HEK293T (cell line): ENCODE data around the gene RAD51C.

Experiments
- CTCF ChIA-PET: fragments of 350-600 bp; formaldehyde crosslinking; extraction: SDS; loops from one replicate; lab custom pipeline; 2021; ENCODE audit warnings: antibody characterized with exemption, inconsistent platforms; lab: Yijun Ruan, JAX
- POLR2A ChIA-PET: fragments of 350-600 bp; formaldehyde crosslinking; extraction: SDS; loops from one replicate; lab custom pipeline; 2020; ENCODE audit warnings: antibody characterized with exemption, inconsistent platforms; lab: Yijun Ruan, JAX
- DNase-seq: peaks from one replicate; pipeline ENCODE4 v3.0.0; 2012; ENCODE audit warnings: mixed read lengths; ENCODE audit errors: extremely low spot score
- ARNT ChIP-seq: fragments of 450-650 bp; IDR thresholded peaks from 2 replicates; pipeline ENCODE4 v1.6.1; 2017; ENCODE audit warnings: mild to moderate bottlenecking
- BHLHE40 ChIP-seq: fragments of 450-650 bp; IDR thresholded peaks from 2 replicates; pipeline ENCODE4 v1.6.1; 2016; ENCODE audit warnings: mild to moderate bottlenecking, moderate library complexity, borderline replicate concordance
- CTBP1 ChIP-seq: fragments of 450-650 bp; IDR thresholded peaks from 2 replicates; pipeline ENCODE4 v1.6.1; 2016; ENCODE audit warnings: borderline replicate concordance
- ELF4 ChIP-seq: fragments of 450-650 bp; IDR thresholded peaks from 2 replicates; pipeline ENCODE4 v1.6.1; 2017; ENCODE audit warnings: antibody characterized with exemption
- FOXA1 ChIP-seq: fragments of 450-650 bp; IDR thresholded peaks from 2 replicates; pipeline ENCODE4 v1.6.1; 2016; ENCODE audit warnings: mild to moderate bottlenecking
- FOXK2 ChIP-seq: fragments of 450-650 bp; IDR thresholded peaks from 2 replicates; pipeline ENCODE4 v1.6.1; 2016; ENCODE audit warnings: mild to moderate bottlenecking
- FOXM1 ChIP-seq: fragments of 450-650 bp; IDR thresholded peaks from 2 replicates; pipeline ENCODE4 v1.6.1; 2017; ENCODE audit warnings: mild to moderate bottlenecking, borderline replicate concordance
- HDGF ChIP-seq: fragments of 450-650 bp; IDR thresholded peaks from 2 replicates; pipeline ENCODE4 v1.6.1; 2017; ENCODE audit warnings: antibody characterized with exemption, borderline replicate concordance
- L3MBTL2 ChIP-seq: fragments of 450-650 bp; conservative IDR thresholded peaks from 2 replicates; pipeline ENCODE4 v1.6.1; 2016; ENCODE audit warnings: mild to moderate bottlenecking
- LEF1 ChIP-seq: fragments of 450-650 bp; IDR thresholded peaks from 2 replicates; pipeline ENCODE4 v1.6.1; 2017; ENCODE audit warnings: mild to moderate bottlenecking, borderline replicate concordance
- NFRKB ChIP-seq: fragments of 450-650 bp; IDR thresholded peaks from 2 replicates; pipeline ENCODE4 v1.6.1; 2016; ENCODE audit warnings: mild to moderate bottlenecking, moderate library complexity
- SP1 ChIP-seq: fragments of 450-650 bp; IDR thresholded peaks from 2 replicates; pipeline ENCODE4 v1.6.1; 2017
- SUZ12 ChIP-seq: fragments of 450-650 bp; IDR thresholded peaks from 2 replicates; pipeline ENCODE4 v1.6.1; 2016; ENCODE audit warnings: mild to moderate bottlenecking
- TARDBP ChIP-seq: fragments of 450-650 bp; IDR thresholded peaks from 2 replicates; pipeline ENCODE4 v1.6.1; 2016
- ZNF384 ChIP-seq: fragments of 450-650 bp; IDR thresholded peaks from 2 replicates; pipeline ENCODE4 v1.6.1; 2016
- TF ChIP-seq, protein P1 (sequence below): fragments of 450-650 bp; IDR thresholded peaks from 2 replicates; pipeline ENCODE4 v1.6.1; 2016

Gene RAD51C

GRCh38 chr17:58660621-58661020 is 31.8 kb upstream of the RAD51C start:
- CTCF ChIA-PET = interaction anchor here (0.5 kb wide), 1 partner anchor 29 kb away, joined by 4 read pairs; no protein-coding TSS in a partner anchor
- TF ChIP-seq FOXM1 = no peak
- no peak for TF ChIP-seq NFRKB
- no peak for TF ChIP-seq BHLHE40
- TF ChIP-seq, protein P1, sequence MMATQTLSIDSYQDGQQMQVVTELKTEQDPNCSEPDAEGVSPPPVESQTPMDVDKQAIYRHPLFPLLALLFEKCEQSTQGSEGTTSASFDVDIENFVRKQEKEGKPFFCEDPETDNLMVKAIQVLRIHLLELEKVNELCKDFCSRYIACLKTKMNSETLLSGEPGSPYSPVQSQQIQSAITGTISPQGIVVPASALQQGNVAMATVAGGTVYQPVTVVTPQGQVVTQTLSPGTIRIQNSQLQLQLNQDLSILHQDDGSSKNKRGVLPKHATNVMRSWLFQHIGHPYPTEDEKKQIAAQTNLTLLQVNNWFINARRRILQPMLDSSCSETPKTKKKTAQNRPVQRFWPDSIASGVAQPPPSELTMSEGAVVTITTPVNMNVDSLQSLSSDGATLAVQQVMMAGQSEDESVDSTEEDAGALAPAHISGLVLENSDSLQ = no peak
- no peak for TF ChIP-seq SUZ12
- no peak for TF ChIP-seq L3MBTL2
- TF ChIP-seq FOXK2 = no peak
- TF ChIP-seq ARNT = no peak
- TF ChIP-seq ZNF384 = no peak
- TF ChIP-seq CTBP1 = no peak
- TF ChIP-seq HDGF = no peak
- no peak for TF ChIP-seq SP1
- no peak for TF ChIP-seq FOXA1
- TF ChIP-seq LEF1 = no peak
- TF ChIP-seq ELF4 = no peak
- no peak for TF ChIP-seq TARDBP
- DNase-seq = no peak
- POLR2A ChIA-PET = interaction anchor here (0.7 to 5.4 kb wide), 5 partner anchors 9 to 32 kb away, joined by 3 to 94 read pairs (median 17); partner anchors contain the start of genes RAD51C and TEX14

DNA sequence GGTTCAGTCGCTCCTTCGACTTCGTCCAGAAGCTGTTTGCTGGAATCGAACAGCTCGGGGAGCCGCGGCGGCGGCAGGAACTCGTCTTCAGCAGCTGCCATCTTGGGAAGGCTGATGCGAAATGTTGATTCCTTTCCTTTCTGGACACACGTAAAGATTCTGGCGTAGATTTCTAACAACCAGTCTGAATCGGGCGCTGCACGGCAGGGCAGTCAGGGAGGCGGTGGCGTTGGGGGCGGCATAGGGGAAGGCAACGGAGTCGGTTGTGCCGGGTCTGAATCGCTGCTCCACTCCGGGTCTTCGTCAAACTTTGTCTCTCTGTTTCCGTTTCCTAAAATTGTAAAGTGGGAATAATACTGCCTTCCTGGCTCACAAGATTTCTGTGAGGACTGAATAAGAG is 30.9 kb upstream of the RAD51C start:
- DNase-seq = no peak
- TF ChIP-seq, protein P1 = no peak
- TF ChIP-seq HDGF (no peak), FOXK2 (no peak), SUZ12 (no peak), BHLHE40 (no peak), SP1 (no peak), FOXA1 (no peak), ARNT (no peak), FOXM1 (no peak)
- CTCF ChIA-PET = interaction anchor here (0.6 kb wide), 1 partner anchor 142 kb away, joined by 4 read pairs; no protein-coding TSS in a partner anchor
- POLR2A ChIA-PET = interaction anchor here (0.6 to 5.4 kb wide), 6 partner anchors 9 to 31 kb away, joined by 3 to 94 read pairs (median 11); partner anchors contain the start of genes RAD51C and TEX14

DNA sequence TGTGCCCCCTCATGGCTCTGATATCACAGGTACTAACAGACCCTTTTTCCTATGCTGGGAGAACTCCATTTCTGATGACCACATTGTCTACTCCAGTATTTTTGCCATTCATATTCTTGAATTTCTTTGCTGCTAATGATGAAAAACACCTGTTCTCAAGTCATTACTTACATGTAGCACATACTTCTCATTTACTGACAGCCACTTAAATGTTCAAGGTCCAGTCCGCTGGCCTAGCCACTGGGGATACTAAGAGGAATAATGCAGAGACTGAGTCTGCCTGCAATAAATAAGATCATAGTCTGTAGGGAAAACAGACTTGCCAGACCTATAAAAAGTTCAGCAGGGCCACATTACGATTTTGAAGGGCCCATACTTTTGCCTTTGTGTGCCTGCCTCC is 28.1 kb upstream of the RAD51C start:
- no peak for DNase-seq
- ChIA-PET CTCF (no interaction called here), POLR2A (no interaction called here)
- TF ChIP-seq HDGF (no peak), L3MBTL2 (no peak), NFRKB (no peak), FOXM1 (no peak)

DNA sequence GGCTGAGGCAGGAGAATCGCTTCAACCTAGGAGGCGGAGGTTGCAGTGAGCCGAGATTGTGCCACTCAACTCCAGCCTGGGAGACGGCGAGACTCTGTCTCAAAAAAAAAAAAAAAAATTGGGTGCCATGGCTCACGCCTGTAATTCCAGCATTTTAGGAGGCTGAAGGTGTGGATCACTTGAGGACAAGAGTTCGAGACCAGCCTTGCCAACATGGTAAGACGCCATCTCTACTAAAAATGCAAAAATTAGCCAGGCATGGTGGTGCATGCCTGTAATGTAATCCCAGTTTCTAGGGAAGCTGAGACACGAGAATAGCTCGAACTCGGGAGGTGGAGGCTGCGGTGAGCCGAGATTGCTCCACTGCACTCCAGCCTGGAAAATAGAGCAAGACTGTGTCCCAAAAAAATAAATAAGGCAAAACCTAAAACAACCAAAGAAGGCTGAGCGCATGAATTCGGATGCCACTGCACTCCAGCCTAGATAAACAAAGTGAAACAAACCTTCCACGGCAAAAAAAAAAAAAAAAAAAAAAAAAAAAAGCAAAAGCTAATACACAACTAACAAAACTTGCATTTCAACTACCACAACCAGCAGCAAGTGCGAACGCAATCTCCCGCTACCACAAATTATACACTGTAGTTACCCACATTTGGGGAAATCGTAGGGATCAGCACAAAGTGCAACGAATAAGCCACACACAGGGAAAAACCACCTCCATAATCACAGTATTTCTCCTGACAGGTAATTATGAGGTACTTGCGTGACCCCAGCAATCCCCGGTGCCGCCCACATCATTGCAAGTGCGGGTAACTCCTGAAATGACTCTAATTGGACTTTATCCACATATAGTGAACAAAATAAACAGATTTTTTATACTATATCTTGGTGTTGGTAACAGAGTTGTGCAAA is 26.2 kb upstream of the RAD51C start:
- DNase-seq = no peak
- TF ChIP-seq ARNT (no peak), ELF4 (no peak), L3MBTL2 (no peak), ZNF384 (0 out of 2 replicates have a peak, but pooled peaks have one; percentile 19), FOXK2 (no peak), TARDBP (no peak), FOXM1 (no peak), SUZ12 (no peak), SP1 (no peak)
- CTCF ChIA-PET = no interaction called here
- POLR2A ChIA-PET = interaction anchor here (1.3 to 1.8 kb wide), 2 partner anchors 35 to 36 kb away, joined by 4 to 6 read pairs; no protein-coding TSS in a partner anchor

- ChIA-PET CTCF (no interaction called here), POLR2A (interaction anchor here (0.7 to 1.3 kb wide), 3 partner anchors 8 to 35 kb away, joined by 3 to 8 read pairs (median 6); no protein-coding TSS in a partner anchor)
- DNase-seq = no peak
- TF ChIP-seq BHLHE40 (no peak), HDGF (no peak), SUZ12 (no peak), FOXK2 (no peak), FOXM1 (no peak), TARDBP (no peak)
Measured at GRCh38 chr17:58666858-58667267, 25.5 kb upstream of the RAD51C start.

- ChIA-PET POLR2A (interaction anchor here (1.0 to 1.3 kb wide), 2 partner anchors 11 to 36 kb away, joined by 4 to 6 read pairs; no protein-coding TSS in a partner anchor), CTCF (no interaction called here)
- TF ChIP-seq LEF1 = no peak
- TF ChIP-seq NFRKB = no peak
- TF ChIP-seq CTBP1 = no peak
- TF ChIP-seq SP1 = no peak
- TF ChIP-seq ZNF384 = no peak
- no peak for TF ChIP-seq FOXA1
- TF ChIP-seq ELF4 = no peak
- TF ChIP-seq, protein P1 = no peak
- TF ChIP-seq L3MBTL2 = no peak
- TF ChIP-seq FOXM1 = no peak
- no peak for TF ChIP-seq ARNT
- no peak for TF ChIP-seq FOXK2
- no peak for TF ChIP-seq TARDBP
- TF ChIP-seq HDGF = no peak
- no peak for DNase-seq
Measured at GRCh38 chr17:58667934-58668597, 24.3 kb upstream of the RAD51C start.
